Esophagus (tissue), 2 donors: ENCODE data around the gene COG5. TPM values are rescaled to one million over a fixed set of nuclear protein-coding genes. Genes with fewer than 3 reads are reported as not detected.
"Not testable (repeated sequence)": the region's sequence is repeated elsewhere in the genome, so short reads cannot be mapped to it uniquely, and the experiment has no call there.

Experiments
- H3K27ac ChIP-seq, 2 donors: one replicate each; pipeline ENCODE4 v1.5.1; 2013; ENCODE audit warnings: low read depth in 2 of 2, mild to moderate bottlenecking in 2 of 2, inconsistent platforms in 1 of 2, low read length in 1 of 2, moderate library complexity in 1 of 2
- H3K27me3 ChIP-seq, 2 donors: one replicate each; pipeline ENCODE4 v1.6.1; 2013; ENCODE audit warnings: low read length in 2 of 2, control low read depth in 1 of 2, mild to moderate bottlenecking in 1 of 2; ENCODE audit not compliant: insufficient read depth in 2 of 2, control insufficient read depth in 1 of 2
- H3K36me3 ChIP-seq, 2 donors: one replicate each; pipeline ENCODE4 v1.6.1; 2013; ENCODE audit warnings: low read length in 1 of 2; ENCODE audit not compliant: control insufficient read depth in 2 of 2, insufficient read depth in 2 of 2
- H3K4me1 ChIP-seq, 2 donors: one replicate each; pipeline ENCODE4 v1.6.1; 2013; ENCODE audit warnings: low read length in 1 of 2; ENCODE audit not compliant: control insufficient read depth in 2 of 2, insufficient read depth in 2 of 2
- H3K4me3 ChIP-seq, 2 donors: one replicate each; pipeline ENCODE4 v1.5.1; 2013; ENCODE audit warnings: low read length in 2 of 2, mild to moderate bottlenecking in 2 of 2, low read depth in 1 of 2, moderate library complexity in 1 of 2
- H3K9me3 ChIP-seq, 2 donors: one replicate each; pipeline ENCODE4 v1.6.1; 2013; ENCODE audit warnings: mild to moderate bottlenecking in 2 of 2, low read depth in 1 of 2, low read length in 1 of 2, moderate library complexity in 1 of 2; ENCODE audit not compliant: control insufficient read depth in 2 of 2, insufficient read depth in 1 of 2
- WGBS, 2 donors: extraction: QIAGEN DNeasy Blood & Tissue Kit; methylation state at CpG; one replicate each; pipeline ENCODE4 v1.1.7; 2013; 5-methylcytosine and 5-hydroxymethylcytosine counted together
- polyA plus RNA-seq, 2 donors: library from polyadenylated mRNA; stranded (reverse); fragments of 200-250 nt; gene quantifications; one replicate each; pipeline ENCODE4 v1.2.3, GENCODE V29; 2013
- donor health status: healthy with polysubstance abuse.
- donor health status: Bipolar disorder and iron deficiency.

COG5 gene
- polyA plus RNA-seq, 2 donors: 4.3 to 7.2 TPM

- H3K4me3 ChIP-seq: no peak overlapping the region
- no peaks in the 10 kb centered on the region for H3K27me3 ChIP-seq
- H3K9me3 ChIP-seq: no peaks in the 10 kb centered on the region
- no peaks in the 10 kb centered on the region for H3K4me1 ChIP-seq
- WGBS, 2 donors: 79 to 83% methylated on average over 2 of the region's 2 CpGs
- H3K27ac ChIP-seq: no peak overlapping the region
- H3K36me3 ChIP-seq: no peaks in the 10 kb centered on the region
Measured at GRCh38 chr7:107160389-107160788, 403.3 kb downstream of the COG5 start.

- no peaks in the 10 kb centered on the region for H3K4me1 ChIP-seq
- H3K27me3 ChIP-seq: no peaks in the 10 kb centered on the region
- WGBS, 2 donors: 82 to 89% methylated on average over 2 of the region's 2 CpGs
- H3K36me3 ChIP-seq: peaks cover 0 to 2% of the 10 kb centered on the region in 2 donors
- H3K9me3 ChIP-seq: no peaks in the 10 kb centered on the region
- H3K27ac ChIP-seq: no peak overlapping the region
- no peak overlapping the region for H3K4me3 ChIP-seq
Measured at GRCh38 chr7:107158028-107158427, 405.7 kb downstream of the COG5 start.

DNA sequence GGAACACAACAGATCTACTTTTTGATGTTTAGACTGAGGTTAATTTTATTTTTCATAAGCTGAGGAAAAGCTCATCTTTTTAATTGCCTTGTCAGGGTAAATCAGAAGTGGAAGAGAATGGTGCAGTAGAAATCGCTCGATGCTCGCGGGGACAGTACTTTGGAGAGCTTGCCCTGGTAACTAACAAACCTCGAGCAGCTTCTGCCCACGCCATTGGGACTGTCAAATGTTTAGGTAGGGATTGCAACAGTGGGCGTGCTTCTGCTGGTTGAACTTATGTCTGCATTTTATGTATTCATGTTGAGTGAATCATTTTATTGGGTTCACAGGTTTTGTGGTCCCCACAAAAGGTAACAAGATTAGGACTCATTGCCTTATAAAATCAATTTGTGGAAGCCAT is 406.6 kb downstream of the COG5 start:
- 94 to 95% methylated on average over 7 of the region's 7 CpGs for WGBS, 2 donors
- Histone ChIP-seq H3K4me3 (no peak overlapping the region), H3K27me3 (no peaks in the 10 kb centered on the region), H3K27ac (no peak overlapping the region), H3K4me1 (no peaks in the 10 kb centered on the region), H3K9me3 (no peaks in the 10 kb centered on the region), H3K36me3 (peaks cover 0 to 2% of the 10 kb centered on the region in 2 donors)

DNA sequence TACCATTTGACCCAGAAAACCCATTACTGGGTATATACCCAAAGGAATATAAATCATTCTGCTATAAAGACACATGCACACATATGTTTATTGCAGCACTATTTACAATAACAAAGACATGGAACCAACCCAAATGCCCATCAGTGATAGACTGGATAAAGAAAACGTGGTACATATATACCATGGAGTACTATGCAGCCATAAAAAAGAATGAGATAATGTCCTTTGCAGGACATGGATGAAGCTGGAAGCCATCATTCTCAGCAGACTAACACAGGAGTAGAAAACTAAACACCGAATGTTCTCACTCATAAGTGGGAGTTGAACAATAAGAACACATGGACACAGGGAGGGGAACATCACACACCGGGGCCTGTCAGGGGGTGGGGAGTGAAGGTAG is 408.0 kb downstream of the COG5 start:
- H3K36me3 ChIP-seq: not testable (repeated sequence)

DNA sequence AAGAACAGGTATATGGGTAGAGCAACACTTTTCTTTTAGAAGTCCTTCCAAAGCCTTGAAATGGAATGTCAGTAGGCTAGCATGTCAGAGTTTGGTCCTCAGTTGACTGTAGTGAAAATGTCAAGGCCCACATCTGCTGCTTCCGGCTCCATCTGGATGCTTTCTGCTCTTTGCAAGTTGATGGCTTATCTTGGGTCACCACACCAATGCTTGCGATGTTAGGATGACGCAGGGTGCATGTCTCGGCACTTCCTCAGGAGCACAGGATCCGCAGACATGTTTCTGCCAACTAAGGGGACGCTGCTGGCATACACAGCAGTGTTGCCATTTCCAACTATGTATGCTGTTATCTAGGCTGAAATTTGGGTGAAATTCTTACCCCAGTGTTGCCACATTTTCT is 408.9 kb downstream of the COG5 start:
- 96 to 97% methylated on average over 6 of the region's 6 CpGs for WGBS, 2 donors

More for the DNA sequence above, 408.0 kb downstream of the COG5 start:
- not testable (repeated sequence) for H3K27ac ChIP-seq, H3K4me3 ChIP-seq, H3K27me3 ChIP-seq, H3K9me3 ChIP-seq, H3K4me1 ChIP-seq
- WGBS, 2 donors: 93 to 95% methylated on average over 3 of the region's 3 CpGs

DNA sequence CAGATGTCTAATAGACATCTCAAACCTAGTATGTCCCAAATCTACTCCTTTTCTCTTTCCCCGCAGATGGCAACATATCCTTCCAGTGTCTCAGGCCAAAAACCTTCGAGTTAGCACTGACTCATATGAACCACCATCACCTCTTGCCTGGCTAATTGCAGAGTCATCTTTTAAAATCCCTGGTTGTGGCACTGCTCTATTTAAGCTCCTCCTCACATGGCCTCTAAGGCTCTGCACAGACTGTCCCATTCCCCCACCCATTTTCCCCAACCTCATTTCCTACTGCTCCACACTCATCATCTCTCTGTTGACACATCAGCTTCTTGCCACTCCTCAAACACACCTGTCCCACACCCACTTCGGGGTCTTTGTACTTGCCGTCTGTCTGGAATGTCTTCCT is 411.7 kb downstream of the COG5 start:
- WGBS, 2 donors: 41 to 54% methylated on average over 4 of the region's 4 CpGs
- no peaks in the 10 kb centered on the region for H3K27me3 ChIP-seq

More for the DNA sequence above, 408.9 kb downstream of the COG5 start:
- peaks cover 0 to 2% of the 10 kb centered on the region in 2 donors for H3K36me3 ChIP-seq
- no peaks in the 10 kb centered on the region for H3K9me3 ChIP-seq
- H3K4me3 ChIP-seq: no peak overlapping the region
- no peaks in the 10 kb centered on the region for H3K4me1 ChIP-seq
- H3K27me3 ChIP-seq: no peaks in the 10 kb centered on the region
- H3K27ac ChIP-seq: no peak overlapping the region

More for the DNA sequence above, 411.7 kb downstream of the COG5 start:
- no peak overlapping the region for H3K4me3 ChIP-seq
- no peaks in the 10 kb centered on the region for H3K9me3 ChIP-seq
- H3K4me1 ChIP-seq: no peaks in the 10 kb centered on the region
- no peak overlapping the region for H3K27ac ChIP-seq
- H3K36me3 ChIP-seq: peaks cover 0 to 2% of the 10 kb centered on the region in 2 donors

Other genes starting within 250 kb of the COG5 start
- not detected for gene GPR22, start 93.9 kb downstream of the COG5 start, polyA plus RNA-seq
- gene DUS4L, start 51 bp upstream of the COG5 start, polyA plus RNA-seq: 1 to 10 TPM; 3.5 to 4.0 TPM
- gene BCAP29, start 16.3 kb upstream of the COG5 start, polyA plus RNA-seq: 10 to 100 TPM; 46.4 to 49.0 TPM
- under 1 TPM; 0.02 to 0.06 TPM for gene SLC26A4, start 96.9 kb upstream of the COG5 start, polyA plus RNA-seq
- gene CBLL1, start 180.2 kb upstream of the COG5 start, polyA plus RNA-seq: 1 to 10 TPM; 4.2 to 6.5 TPM
- under 1 TPM; 0.01 to 0.18 TPM for gene SLC26A3, start 239.3 kb upstream of the COG5 start, polyA plus RNA-seq